SK-MEL-5 (cell line): ENCODE results near the gene DGKD. TPM values are rescaled to one million over a fixed set of nuclear protein-coding genes. Genes with fewer than 3 reads are reported as not detected.
A peak's percentile ranks its signal among the peaks of the same experiment; 100 is the strongest.

ENCODE experiments used
- DNase-seq: peaks from one replicate; pipeline ENCODE4 v3.0.0-alpha.2; 2016; ENCODE audit warnings: low read depth, low spot score
- in situ Hi-C: cut with HindIII; loops from 2 replicates; pipeline ENCODE4 v1.10.0; 2016; ENCODE audit warnings: low sequenced_read_pairs, high pct_unique_total_duplicates, low pct_unique_long_range_greater_than_20kb
- polyA plus RNA-seq, 2 experiments: library from polyadenylated mRNA; depleted of rRNA; stranded (reverse); fragments of >200 nt; gene quantifications; 2 replicates each; pipeline ENCODE4 v1.2.3, GENCODE V29; 2015
- total RNA-seq: library from RNA; depleted of rRNA; stranded (reverse); fragments of >200 nt; shearing (Covaris generic); gene quantifications from 2 replicates; pipeline ENCODE4 v1.2.3, GENCODE V29; 2014; rRNA removed

The DGKD gene
- total RNA-seq: 7.4 and 7.6 TPM in 2 replicates
- 12.6 and 19.3 TPM in 2 replicates for polyA plus RNA-seq (2015; cell fraction: cytosol; rRNA removed)
- 59.1 and 102 TPM in 2 replicates for polyA plus RNA-seq (2015; cell fraction: nucleus; rRNA removed)

- in situ Hi-C loops: no loop called here
- DNase-seq: peak; percentile 37
These were observed at the start of gene DGKD for GRCh38 chr2:233353769-233354499. TSS of gene DGKD (plus strand) at chr2:233354494. CDS start at chr2:233354519, 25 bp downstream.

- DNase-seq: no peak
- in situ Hi-C loops: no loop called here
These were observed 46.7 kb upstream of the DGKD start, which contains the start of gene SAG for GRCh38 chr2:233307565-233307964. TSS of gene SAG (plus strand) at chr2:233307816. CDS start at chr2:233309190, 1,374 bp downstream.

- in situ Hi-C loops: no loop called here
- DNase-seq: no peak
These were observed 42.9 kb upstream of the DGKD start for GRCh38 chr2:233311241-233311926.

GRCh38 chr2:233312874-233313273 lies 41.4 kb upstream of the DGKD start:
- in situ Hi-C loops: no loop called here

GRCh38 chr2:233314180-233314925 lies 39.9 kb upstream of the DGKD start:
- no peak for DNase-seq
- in situ Hi-C loops: no loop called here

More at GRCh38 chr2:233312874-233313273, 41.4 kb upstream of the DGKD start:
- DNase-seq: no peak

- in situ Hi-C loops: no loop called here
- no peak for DNase-seq
These were observed 36.9 kb upstream of the DGKD start for GRCh38 chr2:233317196-233317943.

GRCh38 chr2:233319256-233319655 lies 35.0 kb upstream of the DGKD start:
- in situ Hi-C loops: no loop called here
- DNase-seq: no peak

GRCh38 chr2:233320470-233320869 lies 33.8 kb upstream of the DGKD start:
- in situ Hi-C loops: no loop called here
- no peak for DNase-seq

- no peak for DNase-seq
- in situ Hi-C loops: no loop called here
These were observed 33.1 kb upstream of the DGKD start for GRCh38 chr2:233321166-233321565.

- in situ Hi-C loops: no loop called here
- no peak for DNase-seq
These were observed 30.4 kb upstream of the DGKD start for GRCh38 chr2:233323851-233324250.

- in situ Hi-C loops: no loop called here
- DNase-seq: no peak
These were observed 29.0 kb upstream of the DGKD start for GRCh38 chr2:233325256-233325655.

GRCh38 chr2:233325814-233326213 lies 28.5 kb upstream of the DGKD start:
- in situ Hi-C loops: no loop called here

GRCh38 chr2:233326500-233326899 lies 27.8 kb upstream of the DGKD start:
- in situ Hi-C loops: no loop called here
- no peak for DNase-seq

More at GRCh38 chr2:233325814-233326213, 28.5 kb upstream of the DGKD start:
- DNase-seq: no peak

GRCh38 chr2:233328922-233329321 lies 25.4 kb upstream of the DGKD start:
- in situ Hi-C loops: no loop called here
- DNase-seq: no peak

GRCh38 chr2:233329489-233330135 lies 24.7 kb upstream of the DGKD start:
- no peak for DNase-seq
- in situ Hi-C loops: no loop called here

- in situ Hi-C loops: no loop called here
- DNase-seq: no peak
These were observed 22.8 kb upstream of the DGKD start for GRCh38 chr2:233331536-233331935.

GRCh38 chr2:233332125-233332524 lies 22.2 kb upstream of the DGKD start:
- no peak for DNase-seq
- in situ Hi-C loops: no loop called here
